Heart right ventricle (tissue), 16 donors: ENCODE results near the gene USP5. TPM values are rescaled to one million over a fixed set of nuclear protein-coding genes. Genes with fewer than 3 reads are reported as not detected.
A peak's percentile ranks its signal among the peaks of the same experiment; 100 is the strongest.
"Not testable (repeated sequence)": the region's sequence is repeated elsewhere in the genome, so short reads cannot be mapped to it uniquely, and the experiment has no call there.

Experiments used
- ATAC-seq, 8 donors: fragments of 200-7000 bp; cut with Tn5 transposase; one replicate each; pipeline ENCODE4 v1.9.1; 2020; ENCODE audit warnings: mild to moderate bottlenecking in 8 of 8, moderate library complexity in 8 of 8, moderate number of reproducible peaks in 1 of 8
- DNase-seq, 2 donors: peaks; one replicate each; pipeline ENCODE4 v3.0.0-alpha.2; 2020
- H3K27ac ChIP-seq, 10 donors: fragments of 200-600 bp; sonication (generic) in 2 of 10; one replicate each; pipeline versions ENCODE4 v1.5.0 to v1.8.0; 2020 to 2022; ENCODE audit warnings: mild to moderate bottlenecking in 3 of 10
- H3K27me3 ChIP-seq, 7 donors: fragments of 200-600 bp; one replicate each; pipeline ENCODE4 v1.8.0; 2021 to 2022; ENCODE audit warnings: mild to moderate bottlenecking in 2 of 7
- H3K36me3 ChIP-seq, 9 donors: fragments of 200-600 bp; sonication (generic) in 1 of 9; one replicate each; pipeline versions ENCODE4 v1.5.0 to v1.8.0; 2020 to 2022; ENCODE audit warnings: mild to moderate bottlenecking in 2 of 9
- H3K4me1 ChIP-seq, 9 donors: fragments of 200-600 bp; sonication (generic) in 1 of 9; one replicate each; pipeline versions ENCODE4 v1.5.0 to v1.8.0; 2020 to 2022; ENCODE audit warnings: mild to moderate bottlenecking in 4 of 9
- H3K4me3 ChIP-seq, 10 donors: fragments of 200-600 bp; sonication (generic) in 2 of 10; one replicate each; pipeline versions ENCODE4 v1.5.0 to v1.8.0; 2020 to 2022; ENCODE audit warnings: mild to moderate bottlenecking in 7 of 10, moderate library complexity in 2 of 10
- H3K9me3 ChIP-seq, 11 donors: fragments of 200-600 bp in 10 of 11; sonication (generic) in 2 of 11; one replicate each; pipeline versions ENCODE4 v1.5.0 to v1.8.0; 2013 to 2022; ENCODE audit warnings: mild to moderate bottlenecking in 2 of 11, control low read depth in 1 of 11, moderate library complexity in 1 of 11
- WGBS, 2 donors: extraction: QIAGEN DNeasy Blood & Tissue Kit; methylation state at CpG; one replicate each; pipeline ENCODE4 v1.1.7; 2013; ENCODE audit warnings: inconsistent platforms in 1 of 2; 5-methylcytosine and 5-hydroxymethylcytosine counted together
- intact Hi-C, 10 donors: fragments of 100-400 bp; cut with DNase I; formaldehyde crosslinking; loops; one replicate each; pipeline versions ENCODE4 v1.11.1 to v1.14.2; 2022
- polyA plus RNA-seq, 2 donors: library from polyadenylated mRNA; stranded (reverse); fragments of 200-250 nt; gene quantifications; one replicate each; pipeline ENCODE4 v1.2.3, GENCODE V29; 2013
- total RNA-seq, 10 donors: library from RNA; stranded (reverse); fragmentation: NEBNext Ultra II Directional in 3 of 10; extraction: Animal tissue kit (Norgen Biotek cat#: 25700) in 3 of 10; gene quantifications; one replicate each; pipeline versions ENCODE4 v1.2.1 to v1.2.4, GENCODE V29; 2021 to 2023
- TF ChIP-seq, protein P1 (sequence below), 9 donors: fragments of 200-600 bp; sonication (generic) in 2 of 9; IDR thresholded peaks; one replicate each; pipeline versions ENCODE4 v1.5.0 to v1.8.0; 2021 to 2022; ENCODE audit warnings: antibody characterized with exemption in 9 of 9, mild to moderate bottlenecking in 5 of 9, moderate library complexity in 1 of 9
- donor health status: Arrhythmogenic right ventricular cardiomyopathy.
- donor health status: ischemic (EF 13 %, LVEDD 7.1; RV severe dilation, severe dysfunction).
- donor health status: healthy with polysubstance abuse.
- donor health status: DM: no; HTN: yes; CAD: no.
- donor health status: DM: no; HTN: no; CAD: no.
- donor health status: ischemic (EF 25% LVEDD 6.9; RV normal size, moderate dysfunction).
- donor health status: ischemic (EF 25% LVEDD 5.7; RV mildly dilated, moderate dysfunction).
- donor health status: healthy.
- donor health status: DM: yes; HTN: yes; CAD: no.
- donor health status: Ischemic cardiomyopathy.
- donor health status: ischemic (EF 35%, LVEDD 5.7; RV mildly dilated, moderate dysfunction).
- donor health status: nonischemic (EF 11% LVEDD 7.7; RV severe dilation, severe dysfunction).
- donor health status: DM: yes; HTN: yes; CAD: no.
- donor health status: PGD.
- donor health status: ischemic (EF 29% LVEDD 5.4; RV normal size, mild dysfunction).
- donor health status: nonischemic (EF 23%, LVEDD 6.1; RV moderate dilation, normal function).

The USP5 gene
- total and polyA plus RNA-seq, 12 donors = 17.6 to 95.5 (median 73.0) TPM

DNA sequence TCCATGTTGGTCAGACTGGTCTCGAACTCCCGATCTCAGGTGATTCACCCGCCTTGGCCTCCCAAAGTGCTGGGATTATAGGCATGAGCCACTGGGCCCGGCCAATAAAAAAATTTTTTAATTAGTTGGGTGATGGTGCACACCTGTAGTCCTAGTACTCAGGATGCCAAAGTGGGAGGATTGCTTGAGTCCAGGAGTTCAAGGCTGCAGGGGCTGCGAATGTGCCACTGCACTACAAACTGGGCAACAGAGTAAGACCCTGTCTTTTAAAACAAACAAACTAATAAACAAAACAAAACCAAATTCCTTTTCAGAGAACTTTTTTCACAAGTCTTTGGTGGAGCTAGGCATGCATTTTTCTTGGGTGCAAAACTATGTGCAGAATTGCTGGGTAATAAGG lies 31.3 kb downstream of the USP5 start:
- no peak overlapping the region for H3K27ac ChIP-seq
- peaks cover 0 to 6% (median 0%) of the 10 kb centered on the region in 9 donors for H3K4me1 ChIP-seq
- intact Hi-C loops = no loop called here
- H3K4me3 ChIP-seq = no peak overlapping the region
- peaks cover 0 to 36% (median 0%) of the 10 kb centered on the region in 9 donors for H3K36me3 ChIP-seq
- no peaks in the 10 kb centered on the region for H3K27me3 ChIP-seq
- ATAC-seq (no peak), DNase-seq (no peak)
- 97 to 98% methylated on average over 5 of the region's 5 CpGs for WGBS, 2 donors
- H3K9me3 ChIP-seq = no peaks in the 10 kb centered on the region
- TF ChIP-seq, protein P1, sequence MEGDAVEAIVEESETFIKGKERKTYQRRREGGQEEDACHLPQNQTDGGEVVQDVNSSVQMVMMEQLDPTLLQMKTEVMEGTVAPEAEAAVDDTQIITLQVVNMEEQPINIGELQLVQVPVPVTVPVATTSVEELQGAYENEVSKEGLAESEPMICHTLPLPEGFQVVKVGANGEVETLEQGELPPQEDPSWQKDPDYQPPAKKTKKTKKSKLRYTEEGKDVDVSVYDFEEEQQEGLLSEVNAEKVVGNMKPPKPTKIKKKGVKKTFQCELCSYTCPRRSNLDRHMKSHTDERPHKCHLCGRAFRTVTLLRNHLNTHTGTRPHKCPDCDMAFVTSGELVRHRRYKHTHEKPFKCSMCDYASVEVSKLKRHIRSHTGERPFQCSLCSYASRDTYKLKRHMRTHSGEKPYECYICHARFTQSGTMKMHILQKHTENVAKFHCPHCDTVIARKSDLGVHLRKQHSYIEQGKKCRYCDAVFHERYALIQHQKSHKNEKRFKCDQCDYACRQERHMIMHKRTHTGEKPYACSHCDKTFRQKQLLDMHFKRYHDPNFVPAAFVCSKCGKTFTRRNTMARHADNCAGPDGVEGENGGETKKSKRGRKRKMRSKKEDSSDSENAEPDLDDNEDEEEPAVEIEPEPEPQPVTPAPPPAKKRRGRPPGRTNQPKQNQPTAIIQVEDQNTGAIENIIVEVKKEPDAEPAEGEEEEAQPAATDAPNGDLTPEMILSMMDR (IDR thresholded peaks at IDR 0.05) = no peak

DNA sequence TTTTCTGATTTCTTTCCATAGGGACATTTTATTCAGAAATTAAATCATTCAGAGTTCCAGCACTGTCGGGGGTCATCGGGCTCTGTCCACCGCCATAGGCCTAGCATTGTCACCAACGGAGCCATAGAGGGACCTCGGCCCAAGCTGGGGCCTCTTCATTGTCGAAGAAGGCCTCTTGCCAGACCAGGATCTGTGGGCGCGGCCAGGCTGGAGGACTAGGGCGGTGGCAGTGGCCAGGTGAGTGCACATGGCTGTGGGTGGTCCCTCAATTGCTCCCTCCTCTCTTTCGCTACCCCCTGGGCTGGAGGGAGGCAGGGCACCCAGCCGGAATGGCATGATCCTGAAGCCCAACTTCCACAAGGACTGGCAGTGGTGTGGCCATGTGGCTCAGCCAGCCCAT lies 31.7 kb downstream of the USP5 start:
- no peaks in the 10 kb centered on the region for H3K27me3 ChIP-seq
- H3K4me1 ChIP-seq = peaks cover 0 to 6% (median 0%) of the 10 kb centered on the region in 9 donors
- 96 to 97% methylated on average over 11 of the region's 11 CpGs for WGBS, 2 donors
- H3K4me3 ChIP-seq = no peak overlapping the region
- H3K9me3 ChIP-seq = no peaks in the 10 kb centered on the region
- H3K36me3 ChIP-seq = peaks cover 0 to 36% (median 0%) of the 10 kb centered on the region in 9 donors
- ATAC-seq = peak in 3 of 8 donors; percentile 16 to 28 (median 18)
- DNase-seq = no peak
- TF ChIP-seq, protein P1 (IDR thresholded peaks at IDR 0.05) = no peak
- H3K27ac ChIP-seq = no peak overlapping the region
- intact Hi-C loops = no loop called here

DNA sequence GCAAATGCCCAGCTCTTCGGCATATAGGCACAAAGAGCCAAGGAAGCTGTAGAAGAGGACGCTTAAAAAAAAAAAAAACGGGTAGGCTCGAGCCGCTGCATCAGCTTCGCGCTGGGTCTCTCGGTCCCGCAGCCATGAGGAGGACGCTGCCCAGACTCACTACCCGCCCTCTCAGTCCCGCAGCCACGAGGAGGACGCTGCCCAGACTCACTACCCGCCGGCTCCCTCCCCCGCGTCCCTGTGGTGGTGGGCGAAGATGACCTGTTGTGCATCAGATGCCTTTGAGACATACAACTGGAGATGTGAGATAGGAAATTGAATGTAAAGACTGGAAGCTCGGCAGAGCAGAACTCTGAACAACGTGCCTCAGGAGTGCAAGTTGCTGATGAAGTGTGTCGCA lies 32.6 kb downstream of the USP5 start:
- Histone ChIP-seq H3K27ac (no peak overlapping the region), H3K27me3 (no peaks in the 10 kb centered on the region), H3K4me3 (no peak overlapping the region), H3K9me3 (no peaks in the 10 kb centered on the region), H3K4me1 (peaks cover 0 to 6% (median 0%) of the 10 kb centered on the region in 9 donors), H3K36me3 (peaks cover 0 to 36% (median 0%) of the 10 kb centered on the region in 9 donors)
- ATAC-seq (no peak), DNase-seq (no peak)
- intact Hi-C loops = no loop called here
- TF ChIP-seq, protein P1 (IDR thresholded peaks at IDR 0.05) = no peak
- WGBS, 2 donors = 68 to 78% methylated on average over 22 of the region's 22 CpGs

DNA sequence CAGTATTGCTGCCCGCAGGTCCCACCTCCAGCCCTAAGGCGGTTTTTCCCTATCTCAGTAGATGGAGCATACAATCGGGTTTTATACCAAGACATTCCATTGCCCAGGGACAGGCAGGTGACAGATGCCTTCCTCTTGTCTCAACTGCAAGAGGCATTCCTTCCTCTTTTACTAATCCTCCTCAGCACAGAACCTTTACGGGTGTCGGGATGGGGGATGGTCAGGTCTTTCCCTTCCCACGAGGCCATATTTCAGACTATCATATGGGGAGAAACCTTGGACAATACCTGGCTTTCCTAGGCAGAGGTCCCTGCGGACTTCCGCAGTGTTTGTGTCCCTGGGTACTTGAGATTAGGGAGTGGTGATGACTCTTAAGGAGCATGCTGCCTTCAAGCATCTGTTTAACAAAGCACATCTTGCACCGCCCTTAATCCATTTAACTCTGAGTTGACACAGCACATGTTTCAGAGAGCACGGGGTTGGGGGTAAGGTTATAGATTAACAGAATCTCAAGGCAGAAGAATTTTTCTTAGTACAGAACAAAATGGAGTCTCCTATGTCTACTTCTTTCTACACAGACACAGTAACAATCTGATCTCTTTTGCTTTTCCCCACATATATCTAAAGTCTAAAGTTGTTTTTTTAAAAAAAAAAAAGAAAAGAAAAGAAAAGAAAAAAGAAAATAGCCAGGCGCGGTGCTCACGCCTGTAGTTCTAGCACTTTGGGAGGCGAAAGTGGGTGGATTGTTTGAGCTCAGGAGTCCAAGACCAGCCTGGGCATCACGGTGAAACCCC lies 34.5 kb downstream of the USP5 start:
- Histone ChIP-seq H3K4me1 (peaks cover 0 to 17% (median 5%) of the 10 kb centered on the region in 9 donors), H3K36me3 (peaks cover 0 to 36% (median 0%) of the 10 kb centered on the region in 9 donors)
- DNase-seq, H3K9me3 ChIP-seq, ATAC-seq, intact Hi-C loops, H3K27me3 ChIP-seq, H3K4me3 ChIP-seq, H3K27ac ChIP-seq: not testable (repeated sequence)
- WGBS, 2 donors = 78% methylated on average over 12 of the region's 15 CpGs

DNA sequence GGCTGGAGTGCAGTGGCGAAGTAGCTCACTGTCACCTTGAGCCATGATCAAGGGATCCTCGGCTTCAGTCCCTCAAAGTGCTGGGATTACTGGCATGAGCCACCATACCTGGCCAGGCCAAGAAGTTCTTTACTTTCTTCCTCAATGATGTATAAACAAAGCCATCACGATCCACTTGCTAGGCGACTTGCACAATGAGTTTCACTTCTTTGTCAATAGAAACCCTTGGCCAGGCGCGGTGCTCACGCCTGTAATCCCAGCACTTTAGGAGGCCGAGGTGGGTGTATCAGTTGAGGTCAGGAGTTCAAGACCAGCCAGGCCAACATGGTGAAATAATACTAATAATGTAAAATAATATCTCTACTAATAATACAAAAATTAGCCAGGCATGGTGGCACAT lies 35.5 kb downstream of the USP5 start:
- H3K36me3 ChIP-seq = peaks cover 0 to 34% (median 0%) of the 10 kb centered on the region in 9 donors
- H3K27ac ChIP-seq = no peak overlapping the region
- H3K9me3 ChIP-seq = no peaks in the 10 kb centered on the region
- TF ChIP-seq, protein P1 (IDR thresholded peaks at IDR 0.05) = no peak
- ATAC-seq = no peak
- intact Hi-C loops = no loop called here
- no peaks in the 10 kb centered on the region for H3K27me3 ChIP-seq
- no peak overlapping the region for H3K4me3 ChIP-seq
- 82 to 85% methylated on average over 8 of the region's 8 CpGs for WGBS, 2 donors
- H3K4me1 ChIP-seq = peaks cover 0 to 22% (median 11%) of the 10 kb centered on the region in 9 donors
- no peak for DNase-seq
